IMR-90 (cell line): ENCODE measurements around the gene MMUT. TPM values are rescaled to one million over a fixed set of nuclear protein-coding genes. Genes with fewer than 3 reads are reported as not detected.

ENCODE experiments used
- ATAC-seq: fragments of 200-7000 bp; cut with Tn5 transposase; 2 replicates; pipeline ENCODE4 v1.9.1; 2020; ENCODE audit warnings: low read depth, mild to moderate bottlenecking, moderate library complexity
- BruUV-seq: library from RNA; stranded (reverse); fragments of 400-500 nt; replicated peaks from 2 replicates; lab custom pipeline; 2021; lab: Mats Ljungman, UMichigan
- CTCF ChIA-PET: fragments of 300-600 bp; formaldehyde crosslinking; extraction: SDS; loops from one replicate; lab custom pipeline; 2021; ENCODE audit warnings: antibody characterized with exemption; lab: Yijun Ruan, JAX
- POLR2A ChIA-PET: fragments of 300-600 bp; sonication (Branson Sonifier 250); formaldehyde crosslinking; loops from one replicate; lab custom pipeline; 2022; ENCODE audit warnings: antibody characterized with exemption; ENCODE audit not compliant: unreplicated experiment; lab: Charles Lee
- DNase-seq: peaks from one replicate; pipeline ENCODE4 v3.0.0; 2013
- H2AFZ ChIP-seq: replicated peaks from 2 replicates; pipeline ENCODE3; 2013; ENCODE audit warnings: low read length, mild to moderate bottlenecking; ENCODE audit not compliant: poor library complexity
- H2AK5ac ChIP-seq: 2 replicates; pipeline ENCODE4 v1.6.1; 2013; ENCODE audit warnings: low read depth, low read length, inconsistent platforms
- H2AK9ac ChIP-seq: replicated peaks from 2 replicates; pipeline ENCODE3; 2013; ENCODE audit warnings: mild to moderate bottlenecking, low read depth, low read length, moderate library complexity; ENCODE audit not compliant: poor library complexity
- H2BK120ac ChIP-seq: 2 replicates; pipeline ENCODE4 v1.6.1; 2013; ENCODE audit warnings: low read depth, low read length, inconsistent platforms
- H2BK15ac ChIP-seq: 3 replicates; pipeline ENCODE4 v1.6.1; 2013; ENCODE audit warnings: low read depth, low read length, inconsistent platforms
- H2BK20ac ChIP-seq: 2 replicates; pipeline ENCODE4 v1.6.1; 2013; ENCODE audit warnings: low read depth, mild to moderate bottlenecking, inconsistent platforms, low read length, moderate library complexity
- H2BK5ac ChIP-seq: 2 replicates; pipeline ENCODE4 v1.6.1; 2013; ENCODE audit warnings: mild to moderate bottlenecking, low read depth, low read length, inconsistent platforms; ENCODE audit not compliant: poor library complexity, severe bottlenecking
- H3K14ac ChIP-seq: replicated peaks from 2 replicates; pipeline ENCODE4 v1.6.1; 2013; ENCODE audit warnings: low read depth, low read length, inconsistent platforms
- H3K18ac ChIP-seq: 2 replicates; pipeline ENCODE4 v1.6.1; 2013; ENCODE audit warnings: low read depth, low read length, control low read depth
- H3K23ac ChIP-seq: 2 replicates; pipeline ENCODE4 v1.6.1; 2013; ENCODE audit warnings: low read depth, low read length, inconsistent platforms
- H3K27ac ChIP-seq: 2 replicates; pipeline ENCODE4 v1.5.1; 2013; ENCODE audit warnings: mild to moderate bottlenecking, control low read depth, low read length; ENCODE audit not compliant: insufficient read depth
- H3K27me3 ChIP-seq: 2 replicates; pipeline ENCODE4 v1.6.1; 2013; ENCODE audit warnings: low read length; ENCODE audit not compliant: control insufficient read depth, insufficient read depth
- H3K36me3 ChIP-seq: 2 replicates; pipeline ENCODE4 v1.6.1; 2013; ENCODE audit warnings: low read length, mixed read lengths; ENCODE audit not compliant: control insufficient read depth, insufficient read depth
- H3K4ac ChIP-seq: 2 replicates; pipeline ENCODE4 v1.6.1; 2013; ENCODE audit warnings: low read depth, low read length, inconsistent platforms
- H3K4me1 ChIP-seq: 2 replicates; pipeline ENCODE4 v1.6.1; 2013; ENCODE audit warnings: low read length, mixed read lengths; ENCODE audit not compliant: control insufficient read depth, insufficient read depth
- H3K4me2 ChIP-seq: 2 replicates; pipeline ENCODE4 v1.6.1; 2013; ENCODE audit warnings: low read depth, mild to moderate bottlenecking, control low read depth, low read length, moderate library complexity
- H3K4me3 ChIP-seq: 2 replicates; pipeline ENCODE4 v1.5.1; 2013; ENCODE audit warnings: low read depth, mild to moderate bottlenecking, control low read depth, low read length, moderate library complexity; ENCODE audit not compliant: insufficient read depth
- H3K56ac ChIP-seq: 2 replicates; pipeline ENCODE4 v1.6.1; 2013; ENCODE audit warnings: low read length, inconsistent platforms; ENCODE audit not compliant: insufficient read depth; ENCODE audit errors: extremely low read depth
- H3K79me1 ChIP-seq, 2 experiments: 2 replicates each; pipeline ENCODE4 v1.6.1; 2013; ENCODE audit warnings: low read length in 2 of 2, inconsistent platforms in 1 of 2, low read depth in 1 of 2
- H3K9ac ChIP-seq: 2 replicates; pipeline ENCODE4 v1.6.1; 2013; ENCODE audit warnings: low read depth, low read length, control low read depth
- H3K9me1 ChIP-seq: 2 replicates; pipeline ENCODE4 v1.6.1; 2013; ENCODE audit warnings: low read length, inconsistent platforms; ENCODE audit not compliant: insufficient read depth
- H3K9me3 ChIP-seq: 2 replicates; pipeline ENCODE4 v1.6.1; 2013; ENCODE audit warnings: low read length; ENCODE audit not compliant: control insufficient read depth, insufficient read depth
- H4K20me1 ChIP-seq: 2 replicates; pipeline ENCODE4 v1.6.1; 2013; ENCODE audit warnings: low read length, inconsistent platforms; ENCODE audit not compliant: insufficient read depth
- H4K5ac ChIP-seq: 2 replicates; pipeline ENCODE4 v1.6.1; 2013; ENCODE audit warnings: mild to moderate bottlenecking, low read depth, low read length, control low read depth
- H4K8ac ChIP-seq, 2 experiments: 2 replicates each; pipeline ENCODE4 v1.6.1; 2013; ENCODE audit warnings: low read depth in 2 of 2, low read length in 2 of 2, control low read depth in 1 of 2, inconsistent platforms in 1 of 2
- H4K91ac ChIP-seq: 2 replicates; pipeline ENCODE4 v1.6.1; 2013; ENCODE audit warnings: low read depth, low read length, inconsistent platforms; ENCODE audit not compliant: insufficient read depth
- CEBPB ChIP-seq: IDR thresholded peaks from 2 replicates; pipeline ENCODE4 v1.6.1; 2012; ENCODE audit warnings: low read depth, low read length, improper control_type of control experiment
- CTCF ChIP-seq: conservative IDR thresholded peaks from 2 replicates; pipeline ENCODE4 v1.5.1; 2012; ENCODE audit warnings: mild to moderate bottlenecking, low read depth, low read length, improper control_type of control experiment
- ELK1 ChIP-seq: fragments of 150-350 bp; IDR thresholded peaks from 2 replicates; pipeline ENCODE4 v1.6.1; 2016; ENCODE audit warnings: low read depth, mild to moderate bottlenecking, low read length, moderate library complexity, borderline replicate concordance
- MAZ ChIP-seq: IDR thresholded peaks from 2 replicates; pipeline ENCODE4 v1.6.1; 2012; ENCODE audit warnings: low read depth, mild to moderate bottlenecking, low read length, improper control_type of control experiment, moderate library complexity, borderline replicate concordance
- MXI1 ChIP-seq: IDR thresholded peaks from 2 replicates; pipeline ENCODE4 v1.6.1; 2012; ENCODE audit warnings: low read depth, mild to moderate bottlenecking, low read length, moderate library complexity, borderline replicate concordance
- NFE2L2 ChIP-seq: fragments of 150-350 bp; IDR thresholded peaks from 2 replicates; pipeline ENCODE4 v1.6.1; 2016; ENCODE audit warnings: low read depth, mild to moderate bottlenecking, low read length
- RFX5 ChIP-seq: IDR thresholded peaks from 2 replicates; pipeline ENCODE4 v1.8.0; 2012; ENCODE audit warnings: low read depth, mild to moderate bottlenecking, low read length, moderate library complexity
- WGBS, 2 experiments: methylation state at CpG; one replicate each; pipeline versions ENCODE4 v1.1.5 to v1.1.7; 2013; ENCODE audit warnings: missing lambda C conversion rate in 2 of 2; ENCODE audit not compliant: insufficient read length in 1 of 2; ENCODE audit errors: extremely low coverage in 2 of 2; 5-methylcytosine and 5-hydroxymethylcytosine counted together
- dilution Hi-C: fragments of 300-500 bp; cut with HindIII; formaldehyde crosslinking; loops from one replicate; pipeline ENCODE4 v1.14.3; 2018; ENCODE audit warnings: low sequenced_read_pairs; ENCODE audit not compliant: unreplicated experiment
- in situ Hi-C: fragments of 300-500 bp; cut with MboI; formaldehyde crosslinking; loops from 3 replicates; pipeline ENCODE4 v1.14.3; 2019; ENCODE audit warnings: low sequenced_read_pairs, inconsistent platforms, mixed read lengths
- intact Hi-C: fragments of 100-400 bp; cut with micrococcal nuclease; formaldehyde crosslinking; loops from 2 replicates; pipeline ENCODE4 v1.10.0; 2022
- polyA plus RNA-seq, 3 experiments: library from polyadenylated mRNA; depleted of rRNA; stranded (reverse); fragments of >200 nt; gene quantifications; 2 replicates each; pipeline ENCODE4 v1.2.3, GENCODE V29; 2012; ENCODE audit warnings: low replicate concordance in 1 of 3
- total RNA-seq: library from RNA; depleted of rRNA; stranded (reverse); fragments of >200 nt; gene quantifications from 2 replicates; pipeline ENCODE4 v1.2.3, GENCODE V29; 2012

Gene MMUT
- total and polyA plus RNA-seq, 2 of the 4 experiments (the other 2 are of a cell fraction): 10.6 to 11.7 TPM

DNA sequence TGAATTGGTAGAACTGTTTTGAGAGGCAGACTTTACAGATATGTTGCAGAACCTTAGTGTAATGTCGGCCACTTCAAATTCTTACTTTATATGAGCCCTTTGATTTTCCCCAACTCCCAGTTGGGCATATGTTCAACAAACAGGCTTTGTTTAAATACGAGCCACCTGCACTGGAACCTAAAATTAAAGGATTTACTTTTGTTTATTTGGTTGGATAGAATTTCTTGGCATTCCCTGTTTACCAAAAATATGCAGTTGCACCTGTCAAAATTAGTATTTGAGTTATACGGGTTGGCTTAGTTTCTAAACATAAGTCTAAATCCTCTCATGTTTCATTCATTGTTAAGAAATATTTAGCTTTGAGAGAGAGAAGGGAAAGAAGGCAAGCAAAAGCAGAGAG is 34.3 kb upstream of the MMUT start:
- no peak overlapping the region for H2BK120ac ChIP-seq
- H3K9me1 ChIP-seq: no peaks in the 10 kb centered on the region
- H2AFZ ChIP-seq: no peak overlapping the region
- no peak overlapping the region for H2BK15ac ChIP-seq
- no peak overlapping the region for H2AK9ac ChIP-seq
- WGBS, 2 experiments: no CpG with 5 or more reads among the region's 3 CpGs
- H3K23ac ChIP-seq: no peak overlapping the region
- no peak overlapping the region for H2AK5ac ChIP-seq
- no peaks in the 10 kb centered on the region for H3K27me3 ChIP-seq
- ChIA-PET POLR2A (interaction anchor here (0.7 kb wide), 1 partner anchor 143 kb away, joined by 4 read pairs; no protein-coding TSS in a partner anchor), CTCF (no interaction called here)
- no peak overlapping the region for H2BK20ac ChIP-seq
- TF ChIP-seq MXI1 (no peak), NFE2L2 (no peak), ELK1 (no peak), RFX5 (no peak), CEBPB (no peak), MAZ (no peak), CTCF (no peak)
- H3K79me1 ChIP-seq: no peaks in the 10 kb centered on the region
- no peak for ATAC-seq
- no peak for DNase-seq
- H3K9ac ChIP-seq: no peak overlapping the region
- no peak overlapping the region for H4K5ac ChIP-seq
- no peak overlapping the region for H3K4me2 ChIP-seq
- no peak overlapping the region for H3K4ac ChIP-seq
- intact Hi-C loops: no loop called here
- no peaks in the 10 kb centered on the region for H3K4me1 ChIP-seq
- BruUV-seq: no TSS peak
- no peak overlapping the region for H4K91ac ChIP-seq
- no peak overlapping the region for H3K56ac ChIP-seq
- dilution Hi-C loops: no loop called here
- H3K27ac ChIP-seq: no peak overlapping the region
- H4K20me1 ChIP-seq: no peaks in the 10 kb centered on the region
- H2BK5ac ChIP-seq: no peak overlapping the region
- H3K4me3 ChIP-seq: no peak overlapping the region
- H3K9me3 ChIP-seq: no peaks in the 10 kb centered on the region
- no peak overlapping the region for H4K8ac ChIP-seq
- H3K36me3 ChIP-seq: no peaks in the 10 kb centered on the region
- no peak overlapping the region for H3K14ac ChIP-seq
- H3K18ac ChIP-seq: no peak overlapping the region
- in situ Hi-C loops: no loop called here
